ENCODE data around the gene NSD2.

DNA sequence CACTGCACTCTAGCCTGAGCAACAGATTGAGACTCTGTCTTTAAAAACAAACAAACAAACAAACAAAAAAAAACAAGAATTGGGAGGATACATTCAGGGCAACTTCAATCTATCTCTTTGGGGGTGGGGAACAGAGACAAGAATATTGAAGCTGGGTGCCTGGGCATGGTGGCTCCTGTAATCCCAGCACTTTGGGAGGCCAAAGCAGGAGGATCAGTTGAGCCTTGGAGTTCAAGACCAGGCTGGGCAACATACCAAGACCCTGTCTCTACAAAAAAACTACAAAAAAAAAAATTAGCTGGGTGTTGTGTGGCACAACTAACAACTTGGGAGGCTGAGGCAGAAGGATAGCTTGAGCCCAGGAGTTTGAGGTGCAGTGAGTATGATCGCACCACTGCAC, 16.4 kb upstream of the NSD2 start:
- TF ChIP-seq, protein P1, sequence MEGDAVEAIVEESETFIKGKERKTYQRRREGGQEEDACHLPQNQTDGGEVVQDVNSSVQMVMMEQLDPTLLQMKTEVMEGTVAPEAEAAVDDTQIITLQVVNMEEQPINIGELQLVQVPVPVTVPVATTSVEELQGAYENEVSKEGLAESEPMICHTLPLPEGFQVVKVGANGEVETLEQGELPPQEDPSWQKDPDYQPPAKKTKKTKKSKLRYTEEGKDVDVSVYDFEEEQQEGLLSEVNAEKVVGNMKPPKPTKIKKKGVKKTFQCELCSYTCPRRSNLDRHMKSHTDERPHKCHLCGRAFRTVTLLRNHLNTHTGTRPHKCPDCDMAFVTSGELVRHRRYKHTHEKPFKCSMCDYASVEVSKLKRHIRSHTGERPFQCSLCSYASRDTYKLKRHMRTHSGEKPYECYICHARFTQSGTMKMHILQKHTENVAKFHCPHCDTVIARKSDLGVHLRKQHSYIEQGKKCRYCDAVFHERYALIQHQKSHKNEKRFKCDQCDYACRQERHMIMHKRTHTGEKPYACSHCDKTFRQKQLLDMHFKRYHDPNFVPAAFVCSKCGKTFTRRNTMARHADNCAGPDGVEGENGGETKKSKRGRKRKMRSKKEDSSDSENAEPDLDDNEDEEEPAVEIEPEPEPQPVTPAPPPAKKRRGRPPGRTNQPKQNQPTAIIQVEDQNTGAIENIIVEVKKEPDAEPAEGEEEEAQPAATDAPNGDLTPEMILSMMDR (IDR thresholded peaks at IDR 0.05) = no peak
- no peak for TF ChIP-seq POLR2A (IDR thresholded peaks at IDR 0.05)

All from right lobe of liver (tissue), 4 donors.